ENCODE measurements around the gene ZNF526.

DNA sequence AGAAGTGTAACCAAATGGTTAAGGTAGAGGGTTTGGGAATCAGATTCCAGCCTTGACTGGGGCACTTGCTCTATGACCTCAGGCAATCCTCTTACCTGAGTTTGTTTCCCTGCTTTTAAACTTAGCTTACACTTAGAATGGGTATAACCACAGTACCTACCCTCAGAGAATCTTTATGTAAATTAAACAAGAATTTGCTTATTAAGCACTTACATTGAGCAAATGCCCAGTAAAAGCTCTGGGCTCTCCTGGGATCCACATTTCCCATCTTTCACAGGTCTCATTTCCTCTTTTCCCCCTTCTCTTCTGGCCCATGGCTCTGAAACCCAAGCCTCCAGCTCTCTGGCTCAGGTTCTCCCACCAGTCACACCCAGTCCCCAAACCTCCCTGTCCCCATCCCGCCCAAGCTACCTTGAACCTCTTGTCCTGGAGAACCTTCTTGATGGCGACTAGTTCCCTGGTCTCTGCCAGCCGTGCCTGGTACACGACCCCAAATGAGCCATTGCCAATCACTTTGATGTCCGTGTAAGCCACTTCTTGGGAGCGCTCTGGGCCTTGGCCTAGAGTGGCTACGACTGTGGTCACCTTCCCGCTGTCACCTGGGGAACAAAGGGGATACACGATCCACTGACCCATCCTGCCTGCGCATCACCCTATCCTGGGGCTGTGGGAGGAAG, 19.6 kb downstream of the ZNF526 start:
- no peak for TF ChIP-seq POLR2A (IDR thresholded peaks at IDR 0.05; ENCODE audit: low read depth, low read length)
- no peak for TF ChIP-seq SPI1 (IDR thresholded peaks at IDR 0.05; ENCODE audit: low read depth, low read length)
- TF ChIP-seq POLR2AphosphoS5 (IDR thresholded peaks at IDR 0.05; ENCODE audit: low read depth, low read length), result no peak
